SK-N-SH treated with all-trans-retinoic acid at 6 μM for 48 hours (cell line): ENCODE results near the gene C11orf21.

Experiments used
- ESRRG ChIP-seq: fragments of 250-450 bp; sonication (Bioruptor Pico); IDR thresholded peaks from 2 replicates; pipeline ENCODE4 v1.6.1; 2021; ENCODE audit warnings: mild to moderate bottlenecking
- ZNF565 ChIP-seq: fragments of 450-650 bp; formaldehyde crosslinking; conservative IDR thresholded peaks from 2 replicates; pipeline ENCODE4 v1.5.0; 2020; ENCODE audit warnings: low read depth, mild to moderate bottlenecking, moderate library complexity
- TF ChIP-seq, protein P1 (sequence below): fragments of 250-450 bp; sonication (Bioruptor Pico); IDR thresholded peaks from 2 replicates; pipeline ENCODE4 v1.5.1; 2021; ENCODE audit warnings: mild to moderate bottlenecking, moderate library complexity
- TF ChIP-seq, protein P2 (sequence below): fragments of 250-450 bp; sonication (Bioruptor Pico); IDR thresholded peaks from 2 replicates; pipeline ENCODE4 v1.8.0; 2020; ENCODE audit warnings: mild to moderate bottlenecking, moderate library complexity, borderline replicate concordance

DNA sequence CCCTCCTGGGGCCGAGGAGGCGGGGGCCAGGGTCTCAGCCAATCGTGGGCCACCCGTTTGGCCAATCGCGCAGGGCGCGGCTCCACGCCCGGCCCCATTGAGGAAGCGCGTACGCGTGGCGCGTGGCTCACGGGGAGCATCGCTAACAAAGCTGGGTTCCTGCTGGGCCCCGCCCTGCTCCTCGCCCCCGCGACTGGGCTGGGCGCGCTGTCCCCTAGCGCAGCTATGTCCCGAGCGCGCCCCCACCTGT is 30.7 kb downstream of the C11orf21 start:
- TF ChIP-seq, protein P1, sequence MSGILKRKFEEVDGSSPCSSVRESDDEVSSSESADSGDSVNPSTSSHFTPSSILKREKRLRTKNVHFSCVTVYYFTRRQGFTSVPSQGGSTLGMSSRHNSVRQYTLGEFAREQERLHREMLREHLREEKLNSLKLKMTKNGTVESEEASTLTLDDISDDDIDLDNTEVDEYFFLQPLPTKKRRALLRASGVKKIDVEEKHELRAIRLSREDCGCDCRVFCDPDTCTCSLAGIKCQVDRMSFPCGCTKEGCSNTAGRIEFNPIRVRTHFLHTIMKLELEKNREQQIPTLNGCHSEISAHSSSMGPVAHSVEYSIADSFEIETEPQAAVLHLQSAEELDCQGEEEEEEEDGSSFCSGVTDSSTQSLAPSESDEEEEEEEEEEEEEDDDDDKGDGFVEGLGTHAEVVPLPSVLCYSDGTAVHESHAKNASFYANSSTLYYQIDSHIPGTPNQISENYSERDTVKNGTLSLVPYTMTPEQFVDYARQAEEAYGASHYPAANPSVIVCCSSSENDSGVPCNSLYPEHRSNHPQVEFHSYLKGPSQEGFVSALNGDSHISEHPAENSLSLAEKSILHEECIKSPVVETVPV (CRISPR knock-in tag): no peak
- TF ChIP-seq, protein P2, sequence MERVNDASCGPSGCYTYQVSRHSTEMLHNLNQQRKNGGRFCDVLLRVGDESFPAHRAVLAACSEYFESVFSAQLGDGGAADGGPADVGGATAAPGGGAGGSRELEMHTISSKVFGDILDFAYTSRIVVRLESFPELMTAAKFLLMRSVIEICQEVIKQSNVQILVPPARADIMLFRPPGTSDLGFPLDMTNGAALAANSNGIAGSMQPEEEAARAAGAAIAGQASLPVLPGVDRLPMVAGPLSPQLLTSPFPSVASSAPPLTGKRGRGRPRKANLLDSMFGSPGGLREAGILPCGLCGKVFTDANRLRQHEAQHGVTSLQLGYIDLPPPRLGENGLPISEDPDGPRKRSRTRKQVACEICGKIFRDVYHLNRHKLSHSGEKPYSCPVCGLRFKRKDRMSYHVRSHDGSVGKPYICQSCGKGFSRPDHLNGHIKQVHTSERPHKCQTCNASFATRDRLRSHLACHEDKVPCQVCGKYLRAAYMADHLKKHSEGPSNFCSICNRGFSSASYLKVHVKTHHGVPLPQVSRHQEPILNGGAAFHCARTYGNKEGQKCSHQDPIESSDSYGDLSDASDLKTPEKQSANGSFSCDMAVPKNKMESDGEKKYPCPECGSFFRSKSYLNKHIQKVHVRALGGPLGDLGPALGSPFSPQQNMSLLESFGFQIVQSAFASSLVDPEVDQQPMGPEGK (CRISPR knock-in tag): no peak
- TF ChIP-seq ESRRG (CRISPR knock-in tag) (no peak), ZNF565 (CRISPR knock-in tag) (no peak)
